H1 (cell line): ENCODE measurements around the gene HTRA1.

Source experiments
- EP300 ChIP-seq, 2 experiments: IDR thresholded peaks; 1 replicate in 1 of 2; 2 replicates in 1 of 2; pipeline ENCODE4 v1.6.1; 2011 to 2012; ENCODE audit warnings: low read depth in 2 of 2, low read length in 2 of 2, mild to moderate bottlenecking in 2 of 2, borderline replicate concordance in 1 of 2, inconsistent platforms in 1 of 2, moderate library complexity in 1 of 2
- YY1 ChIP-seq: IDR thresholded peaks from 2 replicates; pipeline ENCODE4 v1.6.1; 2011; ENCODE audit warnings: low read depth, mild to moderate bottlenecking, low read length

DNA sequence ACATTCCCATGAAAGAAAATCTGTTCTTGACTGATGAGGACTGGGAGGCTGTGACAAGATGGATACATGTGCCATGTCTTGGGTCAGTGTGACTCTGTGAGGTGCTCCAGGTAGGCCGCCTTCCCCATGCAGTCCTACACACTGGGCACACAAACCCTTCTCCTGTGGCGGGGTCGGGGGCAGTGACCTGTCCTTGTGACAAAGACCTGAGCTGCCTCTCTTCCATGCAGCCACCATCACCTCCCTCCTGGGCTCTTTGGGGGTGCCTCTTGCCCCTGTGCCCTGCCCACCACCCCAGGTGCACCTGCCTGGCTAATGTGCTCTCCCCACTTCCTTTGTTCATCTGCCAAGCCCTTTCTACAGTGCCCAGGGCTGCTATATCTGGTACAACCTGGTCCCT lies 63.5 kb downstream of the HTRA1 start:
- TF ChIP-seq EP300 (IDR thresholded peaks at IDR 0.05; ENCODE audit: borderline replicate concordance in 1 of 2, low read depth in 2 of 2, low read length in 2 of 2), result no peak
- TF ChIP-seq YY1, result no peak
